ENCODE results near the gene LRTM2.

The LRTM2 gene

GRCh38 chr12:1778911-1779310, 41.5 kb upstream of the LRTM2 start:
- TF ChIP-seq L3MBTL2 (conservative IDR thresholded peaks at IDR 0.05): no peak
- DNase-seq (ENCODE audit: extremely low spot score): no peak
- POLR2A ChIA-PET: no interaction called here
- CTCF ChIA-PET: no interaction called here

DNA sequence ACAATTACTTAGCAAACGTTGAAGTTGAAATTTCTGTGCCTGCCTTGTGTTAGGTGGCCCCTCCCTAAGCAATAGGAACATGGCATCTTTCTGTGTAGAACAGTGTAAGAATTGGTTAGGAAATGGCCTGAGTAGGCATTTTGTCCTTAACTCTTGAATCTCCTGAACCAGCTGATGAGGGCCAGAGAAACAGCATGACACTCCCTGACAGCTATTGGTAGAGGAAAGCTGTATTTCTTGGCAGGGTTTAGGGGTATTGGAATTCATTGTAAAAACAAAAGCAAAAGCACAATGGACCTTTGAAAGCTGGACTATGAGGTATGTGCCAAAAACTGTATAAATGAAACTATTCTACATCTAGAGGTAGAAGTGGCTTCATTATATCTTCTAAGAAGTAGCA, 40.6 kb upstream of the LRTM2 start:
- TF ChIP-seq, protein P1, sequence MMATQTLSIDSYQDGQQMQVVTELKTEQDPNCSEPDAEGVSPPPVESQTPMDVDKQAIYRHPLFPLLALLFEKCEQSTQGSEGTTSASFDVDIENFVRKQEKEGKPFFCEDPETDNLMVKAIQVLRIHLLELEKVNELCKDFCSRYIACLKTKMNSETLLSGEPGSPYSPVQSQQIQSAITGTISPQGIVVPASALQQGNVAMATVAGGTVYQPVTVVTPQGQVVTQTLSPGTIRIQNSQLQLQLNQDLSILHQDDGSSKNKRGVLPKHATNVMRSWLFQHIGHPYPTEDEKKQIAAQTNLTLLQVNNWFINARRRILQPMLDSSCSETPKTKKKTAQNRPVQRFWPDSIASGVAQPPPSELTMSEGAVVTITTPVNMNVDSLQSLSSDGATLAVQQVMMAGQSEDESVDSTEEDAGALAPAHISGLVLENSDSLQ (IDR thresholded peaks at IDR 0.05): no peak
- CTCF ChIA-PET: no interaction called here
- POLR2A ChIA-PET: no interaction called here
- no peak for DNase-seq (ENCODE audit: extremely low spot score)

- TF ChIP-seq ARNT (IDR thresholded peaks at IDR 0.05) (no peak), TARDBP (IDR thresholded peaks at IDR 0.05) (no peak), FOXK2 (IDR thresholded peaks at IDR 0.05) (no peak), HDGF (IDR thresholded peaks at IDR 0.05; ENCODE audit: borderline replicate concordance) (no peak), SUZ12 (IDR thresholded peaks at IDR 0.05) (no peak), NFRKB (IDR thresholded peaks at IDR 0.05) (no peak), LEF1 (IDR thresholded peaks at IDR 0.05; ENCODE audit: borderline replicate concordance) (no peak), FOXA1 (IDR thresholded peaks at IDR 0.05) (no peak), SP1 (IDR thresholded peaks at IDR 0.05) (no peak), CTBP1 (IDR thresholded peaks at IDR 0.05; ENCODE audit: borderline replicate concordance) (no peak), ZNF384 (IDR thresholded peaks at IDR 0.05) (no peak), ELF4 (IDR thresholded peaks at IDR 0.05) (no peak), L3MBTL2 (conservative IDR thresholded peaks at IDR 0.05) (no peak), FOXM1 (IDR thresholded peaks at IDR 0.05; ENCODE audit: borderline replicate concordance) (no peak), BHLHE40 (IDR thresholded peaks at IDR 0.05; ENCODE audit: borderline replicate concordance) (no peak)
- TF ChIP-seq, protein P1 (IDR thresholded peaks at IDR 0.05): no peak
- ChIA-PET CTCF (interaction anchor here (0.6 to 1.4 kb wide), 5 partner anchors 126 to 549 kb away, joined by 3 to 10 read pairs (median 4); no protein-coding TSS in a partner anchor), POLR2A (no interaction called here)
- DNase-seq (ENCODE audit: extremely low spot score): no peak
These were observed 38.6 kb upstream of the LRTM2 start for GRCh38 chr12:1781772-1782171.

DNA sequence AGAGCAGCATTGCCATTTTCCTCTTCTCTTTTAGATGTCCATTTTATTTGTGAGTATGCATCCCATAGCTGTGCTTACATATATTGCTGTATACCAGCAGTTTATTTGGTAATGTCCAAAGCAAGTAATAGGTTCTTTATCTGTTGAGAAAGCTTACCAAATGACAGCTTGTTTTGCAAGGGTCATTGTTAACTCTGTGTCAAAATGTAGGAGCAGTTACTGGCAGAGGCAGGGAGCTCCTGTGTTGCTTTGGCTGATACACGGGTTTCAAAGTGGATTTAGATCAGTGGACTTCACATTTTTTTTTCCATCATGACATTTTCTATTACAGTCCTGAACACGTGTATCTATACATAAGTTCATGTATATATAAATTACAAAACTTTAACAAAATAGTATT, 38.1 kb upstream of the LRTM2 start:
- ChIA-PET CTCF (interaction anchor here (0.6 to 1.4 kb wide), 7 partner anchors 8 to 550 kb away, joined by 3 to 10 read pairs (median 3); no protein-coding TSS in a partner anchor), POLR2A (no interaction called here)
- TF ChIP-seq CTBP1 (IDR thresholded peaks at IDR 0.05; ENCODE audit: borderline replicate concordance) (no peak), NFRKB (IDR thresholded peaks at IDR 0.05) (no peak), TARDBP (IDR thresholded peaks at IDR 0.05) (no peak), FOXM1 (IDR thresholded peaks at IDR 0.05; ENCODE audit: borderline replicate concordance) (no peak), LEF1 (IDR thresholded peaks at IDR 0.05; ENCODE audit: borderline replicate concordance) (no peak), FOXK2 (IDR thresholded peaks at IDR 0.05) (no peak), FOXA1 (IDR thresholded peaks at IDR 0.05) (no peak), ELF4 (IDR thresholded peaks at IDR 0.05) (no peak), ZNF384 (IDR thresholded peaks at IDR 0.05) (no peak), SP1 (IDR thresholded peaks at IDR 0.05) (no peak), HDGF (IDR thresholded peaks at IDR 0.05; ENCODE audit: borderline replicate concordance) (no peak), BHLHE40 (IDR thresholded peaks at IDR 0.05; ENCODE audit: borderline replicate concordance) (no peak), ARNT (IDR thresholded peaks at IDR 0.05) (no peak), L3MBTL2 (conservative IDR thresholded peaks at IDR 0.05) (no peak), SUZ12 (IDR thresholded peaks at IDR 0.05) (no peak)
- TF ChIP-seq, protein P1 (IDR thresholded peaks at IDR 0.05): no peak
- DNase-seq (ENCODE audit: extremely low spot score): no peak

DNA sequence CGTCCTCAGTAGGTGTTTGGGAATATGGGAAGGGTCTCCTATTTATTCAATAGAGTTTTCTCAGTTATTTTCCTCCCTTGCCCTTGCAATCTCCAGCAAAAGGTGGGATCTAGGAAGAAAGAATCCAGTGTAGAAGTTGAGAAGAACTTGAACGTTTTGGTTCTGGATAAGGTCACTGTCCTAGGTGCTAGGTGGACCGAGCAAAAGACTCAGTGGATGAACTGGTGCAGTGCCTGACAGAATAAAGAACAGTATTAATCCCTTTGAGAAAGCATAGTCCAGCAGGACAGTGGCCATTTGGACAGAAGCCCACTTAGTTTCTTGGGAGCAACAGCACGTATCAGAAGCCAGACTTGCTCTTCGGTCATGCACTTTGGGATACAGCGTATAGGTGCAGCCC, 32.7 kb upstream of the LRTM2 start:
- POLR2A ChIA-PET: no interaction called here
- CTCF ChIA-PET: interaction anchor here (0.9 to 1.0 kb wide), 2 partner anchors 132 to 136 kb away, joined by 3 read pairs; no protein-coding TSS in a partner anchor
- no peak for DNase-seq (ENCODE audit: extremely low spot score)
- TF ChIP-seq LEF1 (IDR thresholded peaks at IDR 0.05; ENCODE audit: borderline replicate concordance) (no peak), CTBP1 (IDR thresholded peaks at IDR 0.05; ENCODE audit: borderline replicate concordance) (no peak), TARDBP (IDR thresholded peaks at IDR 0.05) (no peak), BHLHE40 (IDR thresholded peaks at IDR 0.05; ENCODE audit: borderline replicate concordance) (no peak), SP1 (IDR thresholded peaks at IDR 0.05) (no peak), FOXA1 (IDR thresholded peaks at IDR 0.05) (no peak), ELF4 (IDR thresholded peaks at IDR 0.05) (no peak), FOXM1 (IDR thresholded peaks at IDR 0.05; ENCODE audit: borderline replicate concordance) (no peak), HDGF (IDR thresholded peaks at IDR 0.05; ENCODE audit: borderline replicate concordance) (no peak), ARNT (IDR thresholded peaks at IDR 0.05) (no peak)
- TF ChIP-seq, protein P1 (IDR thresholded peaks at IDR 0.05): no peak

DNA sequence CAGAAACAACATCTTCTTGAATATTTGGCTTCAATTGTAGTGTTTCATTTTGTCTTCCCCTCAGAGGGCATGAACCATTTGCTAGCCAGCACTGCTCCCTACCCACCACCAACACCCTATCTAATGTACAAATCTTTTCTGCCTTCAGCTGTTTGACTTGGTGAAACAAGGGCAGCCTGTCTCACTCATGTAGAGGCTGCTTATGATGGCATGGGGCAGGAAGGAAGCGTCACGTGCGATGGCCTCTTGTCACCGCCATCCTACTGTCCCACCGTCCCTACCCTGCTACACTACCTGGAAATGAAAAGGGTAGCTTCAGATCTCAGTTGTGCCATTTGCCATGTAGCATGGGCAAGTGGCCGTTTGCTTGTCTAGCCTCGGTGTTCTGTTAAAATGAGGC, 29.9 kb upstream of the LRTM2 start:
- no peak for TF ChIP-seq HDGF (IDR thresholded peaks at IDR 0.05; ENCODE audit: borderline replicate concordance)
- TF ChIP-seq SP1 (IDR thresholded peaks at IDR 0.05): no peak
- TF ChIP-seq NFRKB (IDR thresholded peaks at IDR 0.05): no peak
- TF ChIP-seq, protein P1 (IDR thresholded peaks at IDR 0.05): no peak
- no peak for TF ChIP-seq CTBP1 (IDR thresholded peaks at IDR 0.05; ENCODE audit: borderline replicate concordance)
- TF ChIP-seq BHLHE40 (IDR thresholded peaks at IDR 0.05; ENCODE audit: borderline replicate concordance): no peak
- TF ChIP-seq FOXA1 (IDR thresholded peaks at IDR 0.05): no peak
- no peak for TF ChIP-seq LEF1 (IDR thresholded peaks at IDR 0.05; ENCODE audit: borderline replicate concordance)
- TF ChIP-seq TARDBP (IDR thresholded peaks at IDR 0.05): no peak
- no peak for DNase-seq (ENCODE audit: extremely low spot score)
- ChIA-PET POLR2A (interaction anchor here (1.0 to 2.5 kb wide), 4 partner anchors 99 to 137 kb away, joined by 3 to 12 read pairs (median 6); partner anchors contain the start of gene ADIPOR2), CTCF (interaction anchor here (0.6 to 3.3 kb wide), 18 partner anchors 8 to 209 kb away, joined by 3 to 93 read pairs (median 4); partner anchors contain the start of gene WNT5B)
